ENCODE data around the gene SYNRG.

- no peak for TF ChIP-seq EZH2 (IDR thresholded peaks at IDR 0.05; ENCODE audit: low read length, unreplicated experiment)
- TF ChIP-seq, protein P1, sequence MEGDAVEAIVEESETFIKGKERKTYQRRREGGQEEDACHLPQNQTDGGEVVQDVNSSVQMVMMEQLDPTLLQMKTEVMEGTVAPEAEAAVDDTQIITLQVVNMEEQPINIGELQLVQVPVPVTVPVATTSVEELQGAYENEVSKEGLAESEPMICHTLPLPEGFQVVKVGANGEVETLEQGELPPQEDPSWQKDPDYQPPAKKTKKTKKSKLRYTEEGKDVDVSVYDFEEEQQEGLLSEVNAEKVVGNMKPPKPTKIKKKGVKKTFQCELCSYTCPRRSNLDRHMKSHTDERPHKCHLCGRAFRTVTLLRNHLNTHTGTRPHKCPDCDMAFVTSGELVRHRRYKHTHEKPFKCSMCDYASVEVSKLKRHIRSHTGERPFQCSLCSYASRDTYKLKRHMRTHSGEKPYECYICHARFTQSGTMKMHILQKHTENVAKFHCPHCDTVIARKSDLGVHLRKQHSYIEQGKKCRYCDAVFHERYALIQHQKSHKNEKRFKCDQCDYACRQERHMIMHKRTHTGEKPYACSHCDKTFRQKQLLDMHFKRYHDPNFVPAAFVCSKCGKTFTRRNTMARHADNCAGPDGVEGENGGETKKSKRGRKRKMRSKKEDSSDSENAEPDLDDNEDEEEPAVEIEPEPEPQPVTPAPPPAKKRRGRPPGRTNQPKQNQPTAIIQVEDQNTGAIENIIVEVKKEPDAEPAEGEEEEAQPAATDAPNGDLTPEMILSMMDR (conservative IDR thresholded peaks at IDR 0.05; ENCODE audit: low read depth, low read length) = no peak
- no peak for TF ChIP-seq EZH2phosphoT487 (IDR thresholded peaks at IDR 0.05; ENCODE audit: borderline replicate concordance, low read length)
These were observed 57.4 kb downstream of the SYNRG start for GRCh38 chr17:37551788-37552187.
